ENCODE results near the gene RBM19.

RBM19 gene

DNA sequence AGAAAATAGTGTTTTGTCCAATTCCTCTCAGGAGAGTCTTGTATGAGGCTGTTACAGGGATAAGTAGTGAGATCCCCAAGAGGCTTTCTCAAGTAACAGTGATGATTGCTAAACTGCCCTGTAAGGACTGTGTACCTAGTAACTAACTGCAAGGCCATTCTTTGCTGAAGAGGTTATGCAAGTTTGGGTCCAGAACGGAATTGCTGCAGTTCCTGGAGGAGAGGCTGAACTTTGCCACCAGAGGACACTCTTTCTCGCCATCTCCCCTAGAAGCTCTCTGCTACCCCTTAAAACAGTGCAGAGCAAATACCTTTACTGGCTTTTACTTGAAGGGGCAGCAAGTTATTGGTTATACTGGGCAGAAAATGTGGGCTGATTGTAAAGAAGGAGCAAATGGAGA, 180.0 kb downstream of the RBM19 start:
- no peaks in the 10 kb centered on the region for H3K36me3 ChIP-seq (ENCODE audit: insufficient read depth)
- no peaks in the 10 kb centered on the region for H3K4me1 ChIP-seq (ENCODE audit: low read depth, poor library complexity, severe bottlenecking)
- H3K4me3 ChIP-seq (IDR thresholded peaks at IDR 0.05; ENCODE audit: insufficient read depth, low read depth, low read length), result no peak overlapping the region
- no peaks in the 10 kb centered on the region for H4K20me1 ChIP-seq (ENCODE audit: insufficient read depth)
- H2AFZ ChIP-seq (ENCODE audit: low read depth), result no peak overlapping the region
- H3K4me2 ChIP-seq, result no peak overlapping the region
- H3K27ac ChIP-seq, result no peak overlapping the region
- no peaks in the 10 kb centered on the region for H3K27me3 ChIP-seq (ENCODE audit: insufficient read depth, low read depth)
- TF ChIP-seq, protein P1, sequence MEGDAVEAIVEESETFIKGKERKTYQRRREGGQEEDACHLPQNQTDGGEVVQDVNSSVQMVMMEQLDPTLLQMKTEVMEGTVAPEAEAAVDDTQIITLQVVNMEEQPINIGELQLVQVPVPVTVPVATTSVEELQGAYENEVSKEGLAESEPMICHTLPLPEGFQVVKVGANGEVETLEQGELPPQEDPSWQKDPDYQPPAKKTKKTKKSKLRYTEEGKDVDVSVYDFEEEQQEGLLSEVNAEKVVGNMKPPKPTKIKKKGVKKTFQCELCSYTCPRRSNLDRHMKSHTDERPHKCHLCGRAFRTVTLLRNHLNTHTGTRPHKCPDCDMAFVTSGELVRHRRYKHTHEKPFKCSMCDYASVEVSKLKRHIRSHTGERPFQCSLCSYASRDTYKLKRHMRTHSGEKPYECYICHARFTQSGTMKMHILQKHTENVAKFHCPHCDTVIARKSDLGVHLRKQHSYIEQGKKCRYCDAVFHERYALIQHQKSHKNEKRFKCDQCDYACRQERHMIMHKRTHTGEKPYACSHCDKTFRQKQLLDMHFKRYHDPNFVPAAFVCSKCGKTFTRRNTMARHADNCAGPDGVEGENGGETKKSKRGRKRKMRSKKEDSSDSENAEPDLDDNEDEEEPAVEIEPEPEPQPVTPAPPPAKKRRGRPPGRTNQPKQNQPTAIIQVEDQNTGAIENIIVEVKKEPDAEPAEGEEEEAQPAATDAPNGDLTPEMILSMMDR (conservative IDR thresholded peaks at IDR 0.05; ENCODE audit: low read depth, low read length), result no peak
- H3K9ac ChIP-seq, result no peak overlapping the region
- no peaks in the 10 kb centered on the region for H3K79me2 ChIP-seq (ENCODE audit: insufficient read depth, low read depth)

DNA sequence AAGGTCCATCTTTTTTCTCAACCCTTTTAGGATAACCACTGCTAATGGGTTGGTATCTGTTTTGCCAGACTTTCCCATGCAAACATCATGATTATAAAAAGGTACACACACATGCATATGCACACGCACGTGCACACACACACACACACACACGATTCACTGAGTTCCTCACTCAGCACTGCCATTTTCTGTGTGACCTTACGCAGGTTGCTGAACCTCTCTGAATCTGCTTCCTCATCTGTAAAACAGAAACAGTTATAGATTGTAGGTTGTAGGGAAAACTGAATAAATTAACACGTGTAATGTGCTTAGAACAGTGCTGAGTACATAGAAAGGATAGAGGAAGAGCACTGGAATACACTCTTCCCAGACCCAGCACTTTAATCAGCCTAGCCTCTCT, 182.3 kb downstream of the RBM19 start:
- no peak overlapping the region for H3K9ac ChIP-seq
- H3K4me3 ChIP-seq (IDR thresholded peaks at IDR 0.05; ENCODE audit: insufficient read depth, low read depth, low read length), result no peak overlapping the region
- H4K20me1 ChIP-seq (ENCODE audit: insufficient read depth), result no peaks in the 10 kb centered on the region
- TF ChIP-seq, protein P1 (conservative IDR thresholded peaks at IDR 0.05; ENCODE audit: low read depth, low read length), result no peak
- no peaks in the 10 kb centered on the region for H3K27me3 ChIP-seq (ENCODE audit: insufficient read depth, low read depth)
- no peak overlapping the region for H3K4me2 ChIP-seq
- H3K27ac ChIP-seq, result no peak overlapping the region
- no peaks in the 10 kb centered on the region for H3K4me1 ChIP-seq (ENCODE audit: low read depth, poor library complexity, severe bottlenecking)
- H3K79me2 ChIP-seq (ENCODE audit: insufficient read depth, low read depth), result no peaks in the 10 kb centered on the region
- no peaks in the 10 kb centered on the region for H3K36me3 ChIP-seq (ENCODE audit: insufficient read depth)
- no peak overlapping the region for H2AFZ ChIP-seq (ENCODE audit: low read depth)

DNA sequence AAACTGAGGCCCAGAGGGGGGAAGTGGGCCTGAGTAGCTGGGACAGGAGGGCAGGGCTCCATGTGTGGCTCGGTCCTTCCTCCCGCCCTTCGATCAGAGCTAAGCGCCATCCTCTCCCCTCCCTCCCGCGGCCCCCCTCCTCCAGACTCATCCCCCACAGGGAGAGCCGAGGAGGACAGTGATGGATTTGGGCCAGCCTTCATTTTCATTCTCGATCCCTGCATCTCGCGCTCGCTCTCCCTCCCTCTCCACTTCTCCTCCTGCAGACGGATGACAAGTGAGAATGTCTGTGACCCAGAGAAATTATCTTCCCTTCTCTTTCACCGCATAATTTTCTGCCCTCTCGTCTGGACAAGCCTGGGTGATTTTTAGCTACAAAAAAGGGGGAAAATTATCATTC, 183.3 kb downstream of the RBM19 start:
- no peak overlapping the region for H3K9ac ChIP-seq
- no peak overlapping the region for H3K4me2 ChIP-seq
- TF ChIP-seq, protein P1 (conservative IDR thresholded peaks at IDR 0.05; ENCODE audit: low read depth, low read length), result no peak
- no peaks in the 10 kb centered on the region for H3K4me1 ChIP-seq (ENCODE audit: low read depth, poor library complexity, severe bottlenecking)
- H3K79me2 ChIP-seq (ENCODE audit: insufficient read depth, low read depth), result no peaks in the 10 kb centered on the region
- H3K27me3 ChIP-seq (ENCODE audit: insufficient read depth, low read depth), result no peaks in the 10 kb centered on the region
- H3K4me3 ChIP-seq (IDR thresholded peaks at IDR 0.05; ENCODE audit: insufficient read depth, low read depth, low read length), result no peak overlapping the region
- no peaks in the 10 kb centered on the region for H4K20me1 ChIP-seq (ENCODE audit: insufficient read depth)
- H3K36me3 ChIP-seq (ENCODE audit: insufficient read depth), result no peaks in the 10 kb centered on the region
- H2AFZ ChIP-seq (ENCODE audit: low read depth), result no peak overlapping the region
- H3K27ac ChIP-seq, result no peak overlapping the region

DNA sequence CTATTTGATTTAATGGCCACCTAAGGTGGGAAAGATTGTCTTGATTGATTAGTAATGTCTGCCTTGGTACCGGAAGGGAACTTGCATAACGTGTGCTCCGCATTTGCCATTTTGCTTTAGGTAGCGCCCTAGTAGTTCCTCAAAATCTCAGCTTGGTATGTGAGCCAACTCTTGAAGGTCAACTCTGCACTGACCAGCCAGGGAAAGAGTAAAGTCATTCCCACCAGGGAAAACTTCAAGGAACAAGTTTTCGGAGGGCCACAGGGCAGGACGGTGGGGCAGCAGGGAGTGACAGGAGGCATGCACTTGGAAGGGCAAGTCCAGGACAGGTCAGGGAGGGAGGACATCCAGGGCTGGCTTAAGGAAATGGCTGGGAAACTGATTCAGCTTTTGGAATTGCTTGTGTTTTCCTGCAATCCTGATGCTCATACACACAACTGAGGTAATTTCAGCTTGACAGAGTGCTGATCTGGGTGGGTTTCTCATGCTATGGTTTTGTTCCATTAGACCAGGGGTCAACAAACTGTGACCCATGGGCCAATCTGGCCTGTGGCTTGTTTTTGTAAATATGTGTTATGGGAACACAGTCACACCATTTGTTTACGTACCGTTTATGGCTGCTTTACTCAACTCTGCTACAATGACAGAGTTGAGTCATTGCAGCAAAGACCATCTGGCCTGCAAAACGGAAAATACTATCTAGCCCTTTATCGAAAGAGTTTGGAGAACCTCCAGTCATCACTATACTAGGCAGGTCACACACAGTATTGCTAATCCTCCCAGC, 184.5 kb downstream of the RBM19 start:
- H3K27ac ChIP-seq, result no peak overlapping the region
- no peak overlapping the region for H3K9ac ChIP-seq
- TF ChIP-seq, protein P1 (conservative IDR thresholded peaks at IDR 0.05; ENCODE audit: low read depth, low read length), result no peak

More for the DNA sequence above, 184.5 kb downstream of the RBM19 start:
- H2AFZ ChIP-seq (ENCODE audit: low read depth), result no peak overlapping the region
- H3K4me2 ChIP-seq, result no peak overlapping the region
- no peaks in the 10 kb centered on the region for H4K20me1 ChIP-seq (ENCODE audit: insufficient read depth)
- no peaks in the 10 kb centered on the region for H3K79me2 ChIP-seq (ENCODE audit: insufficient read depth, low read depth)
- no peaks in the 10 kb centered on the region for H3K27me3 ChIP-seq (ENCODE audit: insufficient read depth, low read depth)
- H3K4me1 ChIP-seq (ENCODE audit: low read depth, poor library complexity, severe bottlenecking), result no peaks in the 10 kb centered on the region
- H3K36me3 ChIP-seq (ENCODE audit: insufficient read depth), result no peaks in the 10 kb centered on the region
- no peak overlapping the region for H3K4me3 ChIP-seq (IDR thresholded peaks at IDR 0.05; ENCODE audit: insufficient read depth, low read depth, low read length)
